Measurements from ENCODE around the gene ULK4. TPM values are rescaled to one million over a fixed set of nuclear protein-coding genes. Genes with fewer than 3 reads are reported as not detected.

The ULK4 gene
- total and polyA plus RNA-seq, 2 donors (not counting 1 experiment from before 2014, with no cell fraction given): 9.1 to 9.7 TPM

DNA sequence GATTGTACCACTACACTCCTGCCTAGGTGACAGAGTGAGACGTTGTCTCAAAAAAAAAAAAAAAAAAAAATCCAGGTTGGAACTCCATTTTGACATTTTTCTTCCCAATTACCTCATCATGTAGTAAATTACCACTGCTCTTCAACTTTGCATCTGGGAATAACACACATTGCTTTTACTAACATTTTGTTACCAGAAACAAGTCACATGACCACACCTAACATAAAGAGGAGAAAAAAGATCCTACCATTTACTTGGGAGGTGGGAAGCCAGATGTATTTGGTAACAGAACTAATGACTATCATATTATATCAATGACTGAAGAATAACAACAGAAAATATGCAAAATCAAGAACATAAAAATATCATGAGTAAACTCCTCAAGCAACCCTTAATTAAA, 49.6 kb downstream of the ULK4 start:
- TF ChIP-seq EZH2 (IDR thresholded peaks at IDR 0.05; ENCODE audit: low read length, missing control alignments): no peak
- TF ChIP-seq, protein P1, sequence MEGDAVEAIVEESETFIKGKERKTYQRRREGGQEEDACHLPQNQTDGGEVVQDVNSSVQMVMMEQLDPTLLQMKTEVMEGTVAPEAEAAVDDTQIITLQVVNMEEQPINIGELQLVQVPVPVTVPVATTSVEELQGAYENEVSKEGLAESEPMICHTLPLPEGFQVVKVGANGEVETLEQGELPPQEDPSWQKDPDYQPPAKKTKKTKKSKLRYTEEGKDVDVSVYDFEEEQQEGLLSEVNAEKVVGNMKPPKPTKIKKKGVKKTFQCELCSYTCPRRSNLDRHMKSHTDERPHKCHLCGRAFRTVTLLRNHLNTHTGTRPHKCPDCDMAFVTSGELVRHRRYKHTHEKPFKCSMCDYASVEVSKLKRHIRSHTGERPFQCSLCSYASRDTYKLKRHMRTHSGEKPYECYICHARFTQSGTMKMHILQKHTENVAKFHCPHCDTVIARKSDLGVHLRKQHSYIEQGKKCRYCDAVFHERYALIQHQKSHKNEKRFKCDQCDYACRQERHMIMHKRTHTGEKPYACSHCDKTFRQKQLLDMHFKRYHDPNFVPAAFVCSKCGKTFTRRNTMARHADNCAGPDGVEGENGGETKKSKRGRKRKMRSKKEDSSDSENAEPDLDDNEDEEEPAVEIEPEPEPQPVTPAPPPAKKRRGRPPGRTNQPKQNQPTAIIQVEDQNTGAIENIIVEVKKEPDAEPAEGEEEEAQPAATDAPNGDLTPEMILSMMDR (conservative IDR thresholded peaks at IDR 0.05 in 1 of 2, IDR thresholded peaks at IDR 0.05 in 1 of 2; ENCODE audit: low read depth in 1 of 2, low read length in 2 of 2): no peak
- Histone ChIP-seq H3K9me3 (ENCODE audit: control insufficient read depth, insufficient read depth, low read depth, low read length) (no peaks in the 10 kb centered on the region), H3K4me2 (ENCODE audit: extremely low read depth, insufficient read depth, low read length) (no peak overlapping the region)

DNA sequence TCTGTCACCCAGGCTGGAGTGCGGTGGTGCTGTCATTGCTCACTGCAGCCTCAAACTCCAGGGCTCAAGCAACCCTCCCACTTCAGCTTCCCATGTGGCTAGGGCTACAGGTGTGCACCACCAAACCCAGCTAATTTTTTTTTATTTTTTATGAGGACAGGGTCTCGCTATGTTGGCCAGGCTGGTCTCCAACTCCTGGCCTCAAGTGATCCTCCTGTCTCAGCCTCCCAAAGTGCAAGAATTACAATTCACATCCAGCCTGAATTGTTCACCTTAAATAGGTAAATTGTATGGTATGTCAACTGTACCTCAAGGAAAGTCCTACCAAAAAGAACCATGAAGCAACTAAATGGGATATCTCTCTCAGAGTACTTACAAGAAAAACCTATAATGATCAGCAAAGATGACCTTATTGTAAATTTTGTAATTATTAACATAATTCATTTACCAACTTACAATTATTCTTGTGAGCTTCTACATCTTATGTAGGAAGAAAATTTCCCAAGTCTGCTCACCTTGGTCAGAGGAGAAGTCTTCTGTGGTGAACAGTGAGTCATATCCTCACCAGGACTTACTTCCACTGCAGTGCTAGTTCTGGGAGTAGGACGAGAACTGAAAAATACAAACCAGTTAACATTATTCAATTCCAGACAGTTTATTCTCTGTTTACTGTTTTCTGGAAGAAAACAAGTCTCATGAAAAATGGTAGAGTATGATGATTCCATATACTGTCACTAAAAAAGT, 54.4 kb downstream of the ULK4 start:
- Histone ChIP-seq H3K4me1 (ENCODE audit: control insufficient read depth, extremely low read depth, insufficient read depth, low read length) (no peaks in the 10 kb centered on the region), H4K20me1 (ENCODE audit: control insufficient read depth, extremely low read depth, insufficient read depth, low read length) (no peaks in the 10 kb centered on the region), H3K4me2 (ENCODE audit: extremely low read depth, insufficient read depth, low read length) (no peak overlapping the region), H3K36me3 (ENCODE audit: control insufficient read depth, insufficient read depth, low read length) (no peaks in the 10 kb centered on the region), H3K9ac (ENCODE audit: insufficient read depth, low read length) (no peak overlapping the region), H3K9me3 (ENCODE audit: control insufficient read depth, insufficient read depth, low read depth, low read length) (no peaks in the 10 kb centered on the region), H2AFZ (ENCODE audit: low read length) (no peak overlapping the region), H3K27ac (ENCODE audit: insufficient read depth, low read length) (no peak overlapping the region), H3K27me3 (ENCODE audit: control insufficient read depth, insufficient read depth, low read length) (no peaks in the 10 kb centered on the region), H3K79me2 (ENCODE audit: control insufficient read depth, insufficient read depth, low read length) (no peaks in the 10 kb centered on the region), H3K4me3 (replicated peaks in 1 of 4; ENCODE audit: control extremely low read depth in 1 of 4, insufficient read depth in 1 of 4, low read depth in 3 of 4, low read length in 4 of 4) (no peak overlapping the region)
- DNase-seq (ENCODE audit: low read depth in 2 of 2): peak in 1 of 2 donors; percentile 62
- TF ChIP-seq EZH2 (IDR thresholded peaks at IDR 0.05; ENCODE audit: low read length, missing control alignments): no peak
- TF ChIP-seq, protein P1 (conservative IDR thresholded peaks at IDR 0.05 in 1 of 2, IDR thresholded peaks at IDR 0.05 in 1 of 2; ENCODE audit: low read depth in 1 of 2, low read length in 2 of 2): no peak

More for the DNA sequence above, 49.6 kb downstream of the ULK4 start:
- no peaks in the 10 kb centered on the region for H3K79me2 ChIP-seq (ENCODE audit: control insufficient read depth, insufficient read depth, low read length)
- no peak overlapping the region for H3K27ac ChIP-seq (ENCODE audit: insufficient read depth, low read length)
- DNase-seq (ENCODE audit: low read depth in 2 of 2): no peak
- no peak overlapping the region for H3K9ac ChIP-seq (ENCODE audit: insufficient read depth, low read length)
- no peaks in the 10 kb centered on the region for H3K27me3 ChIP-seq (ENCODE audit: control insufficient read depth, insufficient read depth, low read length)
- no peak overlapping the region for H3K4me3 ChIP-seq (replicated peaks in 1 of 4; ENCODE audit: control extremely low read depth in 1 of 4, insufficient read depth in 1 of 4, low read depth in 3 of 4, low read length in 4 of 4)
- no peak overlapping the region for H2AFZ ChIP-seq (ENCODE audit: low read length)
- H4K20me1 ChIP-seq (ENCODE audit: control insufficient read depth, extremely low read depth, insufficient read depth, low read length): no peaks in the 10 kb centered on the region
- no peaks in the 10 kb centered on the region for H3K4me1 ChIP-seq (ENCODE audit: control insufficient read depth, extremely low read depth, insufficient read depth, low read length)
- no peaks in the 10 kb centered on the region for H3K36me3 ChIP-seq (ENCODE audit: control insufficient read depth, insufficient read depth, low read length)

DNA sequence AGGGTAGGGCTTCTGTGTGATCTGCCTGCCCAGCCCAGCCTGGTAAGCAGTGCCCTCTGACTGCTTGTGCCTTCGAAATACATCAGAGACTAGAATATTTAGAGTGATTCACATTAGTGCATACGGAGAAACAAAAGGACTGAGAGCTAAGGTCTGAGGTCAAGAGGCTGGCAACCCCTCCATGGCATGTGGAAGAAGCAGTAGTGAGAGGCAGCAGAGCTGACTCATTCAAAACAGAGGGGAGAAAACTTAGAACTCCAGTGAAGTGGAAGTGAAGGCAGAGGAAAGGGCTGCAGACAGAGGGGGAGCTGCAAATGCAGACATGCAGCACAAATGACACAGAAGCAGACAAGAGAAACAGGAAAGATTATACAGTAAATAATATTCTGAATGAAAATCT, 61.6 kb downstream of the ULK4 start:
- Histone ChIP-seq H3K9me3 (ENCODE audit: control insufficient read depth, insufficient read depth, low read depth, low read length) (no peaks in the 10 kb centered on the region), H3K27ac (ENCODE audit: insufficient read depth, low read length) (no peak overlapping the region), H2AFZ (ENCODE audit: low read length) (no peak overlapping the region), H3K4me1 (ENCODE audit: control insufficient read depth, extremely low read depth, insufficient read depth, low read length) (peaks cover 5% of the 10 kb centered on the region), H3K79me2 (ENCODE audit: control insufficient read depth, insufficient read depth, low read length) (no peaks in the 10 kb centered on the region), H3K27me3 (ENCODE audit: control insufficient read depth, insufficient read depth, low read length) (no peaks in the 10 kb centered on the region), H3K4me2 (ENCODE audit: extremely low read depth, insufficient read depth, low read length) (no peak overlapping the region), H3K9ac (ENCODE audit: insufficient read depth, low read length) (no peak overlapping the region), H4K20me1 (ENCODE audit: control insufficient read depth, extremely low read depth, insufficient read depth, low read length) (no peaks in the 10 kb centered on the region), H3K36me3 (ENCODE audit: control insufficient read depth, insufficient read depth, low read length) (no peaks in the 10 kb centered on the region), H3K4me3 (replicated peaks in 1 of 4; ENCODE audit: control extremely low read depth in 1 of 4, insufficient read depth in 1 of 4, low read depth in 3 of 4, low read length in 4 of 4) (no peak overlapping the region)
- DNase-seq (ENCODE audit: low read depth in 2 of 2): peak; percentile 30 to 78
- no peak for TF ChIP-seq EZH2 (IDR thresholded peaks at IDR 0.05; ENCODE audit: low read length, missing control alignments)
- TF ChIP-seq, protein P1 (conservative IDR thresholded peaks at IDR 0.05 in 1 of 2, IDR thresholded peaks at IDR 0.05 in 1 of 2; ENCODE audit: low read depth in 1 of 2, low read length in 2 of 2): no peak
